Stimulated activated CD4-positive, alpha-beta T cell treated with anti-CD3 and anti-CD28 coated beads, Interleukin-1b, Interleukin-23, amount 100 ng/mL, for 1 hour (primary cell): ENCODE data around the gene FKBP7.
"Not testable (repeated sequence)": the region's sequence is repeated elsewhere in the genome, so short reads cannot be mapped to it uniquely, and the experiment has no call there.

Source experiments
- DNase-seq, 2 donors: peaks; one replicate each; pipeline ENCODE4 v3.0.0-alpha.2; 2020; ENCODE audit warnings: low read depth in 2 of 2

The FKBP7 gene

DNA sequence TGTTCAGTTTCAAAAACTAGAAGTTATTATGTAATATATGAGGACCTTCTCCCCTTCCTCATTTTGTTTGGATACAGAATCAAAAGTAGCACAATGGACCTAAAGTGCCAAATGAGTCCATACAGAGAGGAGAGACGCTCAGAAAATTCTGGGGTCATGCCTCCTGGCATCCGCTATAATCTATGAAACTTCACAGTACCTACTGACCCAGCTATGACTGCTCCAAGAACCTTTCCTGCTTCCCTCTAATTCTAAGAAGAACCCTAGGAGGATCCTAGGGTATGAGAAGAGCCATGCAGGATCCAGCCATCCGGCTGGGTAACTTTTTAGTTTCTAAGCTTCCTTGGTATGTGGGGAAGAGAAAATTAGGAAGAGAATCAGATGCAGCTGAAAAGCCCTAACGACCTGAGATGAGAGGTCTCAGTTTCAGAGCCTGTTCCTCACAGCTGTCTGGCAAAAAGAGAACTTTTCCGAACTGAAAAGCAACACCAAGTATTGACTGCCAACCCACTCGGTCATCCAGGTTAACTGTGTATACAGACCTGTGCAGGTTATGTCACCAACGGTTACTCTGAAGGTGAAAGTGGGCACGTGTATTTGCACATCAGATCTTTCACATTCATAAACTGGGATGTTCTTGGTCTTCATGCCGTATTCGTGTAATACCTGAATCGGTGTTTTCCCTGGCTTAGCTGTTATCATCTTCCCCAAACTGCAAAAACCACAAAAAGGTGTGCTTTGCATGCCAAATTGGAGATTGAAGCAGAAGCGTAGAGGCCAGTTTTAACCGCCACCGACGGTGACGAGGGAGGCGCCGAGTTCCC, 28.5 kb downstream of the FKBP7 start:
- no peak for DNase-seq

DNA sequence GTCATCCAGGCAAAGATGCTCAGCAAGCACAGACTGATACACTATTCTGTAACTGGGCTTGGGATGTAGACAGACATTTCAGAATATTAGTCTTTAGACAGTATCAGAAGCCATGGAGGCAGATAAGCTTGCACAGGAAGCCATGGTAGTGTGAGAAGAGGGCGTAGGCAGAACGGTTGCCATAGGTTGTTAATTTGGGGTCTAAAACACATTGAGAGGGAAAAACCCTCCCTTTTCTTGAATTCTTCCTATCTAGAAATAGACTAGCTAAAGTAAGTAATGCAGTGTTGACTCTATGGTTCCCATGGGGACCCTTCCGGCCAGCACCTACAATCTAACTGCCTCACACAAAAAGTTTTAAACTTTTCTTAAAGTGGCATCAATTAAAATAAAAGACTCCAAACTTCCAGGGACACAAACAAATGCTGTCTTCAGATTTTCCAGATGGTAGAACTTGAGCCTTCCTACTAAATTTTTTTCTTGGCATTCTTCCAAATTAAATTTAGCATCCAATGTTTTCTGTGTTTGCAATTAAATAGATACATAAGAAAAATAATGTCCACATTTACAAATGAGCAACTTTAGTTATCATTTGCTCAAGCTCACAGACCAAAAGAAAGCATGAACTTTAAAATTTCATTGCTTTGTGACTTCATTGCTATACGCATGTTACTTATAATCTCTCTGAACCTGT, 29.3 kb downstream of the FKBP7 start:
- DNase-seq = no peak

DNA sequence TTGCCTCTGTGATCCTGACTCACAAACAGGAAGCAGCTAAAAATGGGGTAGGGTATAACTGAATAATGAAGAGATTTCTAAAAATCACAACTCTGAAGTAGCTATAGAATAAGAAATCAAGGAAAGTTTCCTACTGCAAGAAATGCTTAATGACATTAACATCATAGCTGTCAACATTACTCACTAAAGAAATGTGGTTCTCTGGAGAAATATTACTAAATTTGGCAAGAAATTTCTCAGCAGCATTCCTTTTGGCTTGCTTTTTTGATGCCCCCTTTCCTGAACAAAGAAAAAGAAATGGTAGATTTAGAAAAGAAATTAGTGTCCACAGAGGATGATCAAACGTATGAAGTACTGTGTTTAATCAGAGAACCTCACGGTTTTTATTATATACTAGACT, 37.0 kb downstream of the FKBP7 start:
- DNase-seq = no peak

- no peak for DNase-seq
Measured at GRCh38 chr2:178436662-178437061, 41.7 kb downstream of the FKBP7 start.

DNA sequence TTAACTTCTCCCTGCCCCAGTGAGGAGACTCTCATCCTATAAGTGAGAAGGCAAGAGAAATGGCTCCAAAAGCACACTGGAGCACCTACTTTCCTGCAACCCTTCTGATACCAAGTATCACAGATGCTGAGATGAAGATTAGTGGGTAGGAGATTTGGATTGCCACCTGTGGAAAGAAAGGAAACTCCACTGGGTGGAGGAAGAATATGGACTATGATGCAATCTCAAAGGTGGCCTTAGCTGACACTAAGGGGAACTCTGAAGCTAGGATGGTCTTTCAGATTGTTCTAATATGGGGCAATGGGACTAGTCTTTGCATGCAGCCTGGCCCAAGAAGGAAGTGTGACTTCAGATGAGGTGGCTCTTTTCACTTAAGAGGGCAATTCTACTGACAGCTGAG, 49.1 kb downstream of the FKBP7 start:
- DNase-seq = no peak

DNA sequence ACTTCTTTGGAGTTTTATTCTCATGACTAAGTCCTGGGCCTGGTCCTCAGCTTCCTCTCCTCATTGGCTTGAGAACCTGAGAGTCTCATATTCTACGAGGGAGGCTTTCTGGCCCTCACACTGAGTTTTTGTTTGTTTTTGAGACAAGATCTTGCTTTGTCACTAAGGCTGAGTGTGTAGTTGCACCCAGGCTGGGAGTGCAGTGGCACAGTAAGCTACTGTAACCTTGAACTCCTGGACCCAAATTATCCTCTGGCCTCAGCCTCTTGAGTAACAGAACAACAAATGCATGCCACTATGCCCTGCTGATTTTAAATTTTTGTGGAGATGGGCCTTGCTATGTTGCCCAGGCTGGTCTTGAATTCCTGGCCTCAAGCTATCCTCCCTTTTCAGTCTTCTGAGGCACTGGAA, 50.0 kb downstream of the FKBP7 start:
- no peak for DNase-seq

- DNase-seq = no peak
Measured at GRCh38 chr2:178427458-178427857, 50.9 kb downstream of the FKBP7 start.

GRCh38 chr2:178426388-178426787, 52.0 kb downstream of the FKBP7 start:
- no peak for DNase-seq

GRCh38 chr2:178425255-178425827, 53.1 kb downstream of the FKBP7 start:
- no peak for DNase-seq

GRCh38 chr2:178423746-178424145, 54.7 kb downstream of the FKBP7 start:
- DNase-seq = not testable (repeated sequence)

- DNase-seq = no peak
Measured at GRCh38 chr2:178422097-178422496, 56.3 kb downstream of the FKBP7 start.

GRCh38 chr2:178420463-178420999, 57.9 kb downstream of the FKBP7 start:
- DNase-seq = no peak

- no peak for DNase-seq
Measured at GRCh38 chr2:178419123-178419522, 59.3 kb downstream of the FKBP7 start.

GRCh38 chr2:178418426-178418825, 60.0 kb downstream of the FKBP7 start:
- DNase-seq = no peak

GRCh38 chr2:178417916-178418315, 60.5 kb downstream of the FKBP7 start:
- DNase-seq = no peak

DNA sequence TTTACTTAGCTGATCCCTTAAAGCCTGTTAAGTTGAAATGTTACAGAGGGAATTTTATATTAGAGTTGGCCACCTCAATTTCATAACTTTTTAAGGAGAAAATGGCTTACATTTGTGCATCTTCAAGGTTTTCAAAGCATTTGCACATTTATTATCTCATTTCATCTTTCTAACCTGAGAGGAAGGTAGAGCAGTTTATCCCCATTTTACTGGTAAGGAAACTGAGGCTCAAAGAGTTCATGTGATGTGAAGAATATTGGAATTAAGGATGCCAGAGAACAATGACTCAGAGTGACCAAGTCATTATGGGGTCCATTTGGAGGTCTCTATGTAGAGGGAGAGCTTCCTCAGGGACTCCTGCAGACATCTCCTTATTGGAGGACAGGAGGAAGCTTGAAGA, 62.4 kb downstream of the FKBP7 start:
- DNase-seq = no peak

GRCh38 chr2:178414266-178415247, 63.8 kb downstream of the FKBP7 start:
- peak; percentile 30 for DNase-seq
